Measurements from ENCODE around the gene WIPF2. TPM values are rescaled to one million over a fixed set of nuclear protein-coding genes. Genes with fewer than 3 reads are reported as not detected.

Gene WIPF2
- total and polyA plus RNA-seq, 8 donors = 29.0 to 35.8 (median 32.1) TPM

DNA sequence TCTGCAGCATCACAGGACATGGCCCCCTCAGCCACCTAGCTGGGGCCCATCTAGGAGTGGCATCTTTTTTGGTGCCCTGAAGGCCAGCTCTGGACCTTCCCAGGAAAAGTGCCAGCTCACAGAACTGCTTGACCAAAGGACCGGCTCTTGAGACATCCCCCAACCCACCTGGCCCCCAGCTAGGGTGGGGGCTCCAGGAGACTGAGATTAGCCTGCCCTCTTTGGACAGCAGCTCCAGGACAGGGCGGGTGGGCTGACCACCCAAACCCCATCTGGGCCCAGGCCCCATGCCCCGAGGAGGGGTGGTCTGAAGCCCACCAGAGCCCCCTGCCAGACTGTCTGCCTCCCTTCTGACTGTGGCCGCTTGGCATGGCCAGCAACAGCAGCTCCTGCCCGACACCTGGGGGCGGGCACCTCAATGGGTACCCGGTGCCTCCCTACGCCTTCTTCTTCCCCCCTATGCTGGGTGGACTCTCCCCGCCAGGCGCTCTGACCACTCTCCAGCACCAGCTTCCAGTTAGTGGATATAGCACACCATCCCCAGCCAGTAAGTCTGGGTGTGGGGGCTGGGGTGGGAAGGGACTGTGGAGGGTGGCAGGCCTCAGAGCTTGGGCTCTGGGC lies 111.9 kb downstream of the WIPF2 start:
- no peak for ATAC-seq
- DNase-seq = peak in 1 of 4 donors; percentile 73
- Histone ChIP-seq H3K4me3 (peak overlapping the region in 1 of 2 donors; percentile 36), H3K27ac (peak overlapping the region; percentile 86 to 100), H3K9me3 (no peaks in the 10 kb centered on the region), H3K27me3 (no peaks in the 10 kb centered on the region), H3K36me3 (peaks cover 0 to 14% of the 10 kb centered on the region in 2 donors), H3K4me1 (peaks cover 84 to 100% of the 10 kb centered on the region in 2 donors)
- TF ChIP-seq, protein P1, sequence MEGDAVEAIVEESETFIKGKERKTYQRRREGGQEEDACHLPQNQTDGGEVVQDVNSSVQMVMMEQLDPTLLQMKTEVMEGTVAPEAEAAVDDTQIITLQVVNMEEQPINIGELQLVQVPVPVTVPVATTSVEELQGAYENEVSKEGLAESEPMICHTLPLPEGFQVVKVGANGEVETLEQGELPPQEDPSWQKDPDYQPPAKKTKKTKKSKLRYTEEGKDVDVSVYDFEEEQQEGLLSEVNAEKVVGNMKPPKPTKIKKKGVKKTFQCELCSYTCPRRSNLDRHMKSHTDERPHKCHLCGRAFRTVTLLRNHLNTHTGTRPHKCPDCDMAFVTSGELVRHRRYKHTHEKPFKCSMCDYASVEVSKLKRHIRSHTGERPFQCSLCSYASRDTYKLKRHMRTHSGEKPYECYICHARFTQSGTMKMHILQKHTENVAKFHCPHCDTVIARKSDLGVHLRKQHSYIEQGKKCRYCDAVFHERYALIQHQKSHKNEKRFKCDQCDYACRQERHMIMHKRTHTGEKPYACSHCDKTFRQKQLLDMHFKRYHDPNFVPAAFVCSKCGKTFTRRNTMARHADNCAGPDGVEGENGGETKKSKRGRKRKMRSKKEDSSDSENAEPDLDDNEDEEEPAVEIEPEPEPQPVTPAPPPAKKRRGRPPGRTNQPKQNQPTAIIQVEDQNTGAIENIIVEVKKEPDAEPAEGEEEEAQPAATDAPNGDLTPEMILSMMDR (IDR thresholded peaks at IDR 0.05) = no peak
- intact Hi-C loops (cut with DNase I) = no loop called here

DNA sequence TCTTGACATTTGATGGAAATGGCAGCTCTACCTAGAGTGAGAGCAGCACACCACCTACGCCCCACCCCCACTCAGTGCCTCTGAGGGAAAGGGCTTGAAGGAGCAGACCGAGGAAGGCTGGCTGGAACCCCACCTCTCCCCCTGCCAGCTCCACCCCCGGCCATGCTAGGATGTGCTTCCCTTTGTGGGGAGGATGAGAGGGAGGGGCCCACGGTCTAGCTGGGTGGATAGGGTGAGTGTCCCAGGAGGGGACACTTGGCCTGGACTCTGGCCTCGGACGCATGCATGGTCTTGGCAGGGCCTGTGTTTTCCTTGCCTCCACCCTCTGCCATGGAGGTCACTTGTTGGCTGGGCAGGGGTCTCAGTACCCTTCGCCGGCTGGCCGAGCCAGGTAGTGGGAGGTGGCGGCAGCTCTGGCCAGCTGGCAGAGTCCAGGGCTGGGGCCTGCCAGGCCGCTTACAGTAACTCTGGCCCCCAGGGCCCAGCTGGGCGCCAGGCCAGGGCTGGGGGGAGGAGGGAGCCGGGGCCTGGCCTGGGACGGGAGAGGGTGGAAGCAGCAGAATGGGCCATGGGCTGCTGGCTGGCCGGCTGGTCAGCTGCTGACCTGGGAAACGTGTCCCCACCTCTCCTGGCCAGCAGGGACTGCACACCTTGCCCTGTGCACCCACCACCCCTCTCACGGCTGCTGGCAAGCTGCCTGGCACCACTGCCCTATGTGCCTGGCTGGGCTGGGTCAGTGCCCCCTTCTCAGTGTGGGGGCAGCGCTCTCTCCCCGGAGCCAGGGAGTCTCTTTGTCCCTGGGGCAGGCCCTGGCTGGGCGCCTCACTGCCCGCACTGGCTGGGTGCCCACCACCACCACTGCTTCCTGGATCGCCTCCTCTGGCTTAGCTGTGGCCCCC lies 112.9 kb downstream of the WIPF2 start:
- Histone ChIP-seq H3K9me3 (no peaks in the 10 kb centered on the region), H3K4me1 (peaks cover 75 to 100% of the 10 kb centered on the region in 2 donors), H3K27me3 (no peaks in the 10 kb centered on the region), H3K27ac (peak overlapping the region; percentile 86 to 100), H3K36me3 (peaks cover 0 to 15% of the 10 kb centered on the region in 2 donors), H3K4me3 (peak overlapping the region; percentile 1 to 36)
- TF ChIP-seq, protein P1 (IDR thresholded peaks at IDR 0.05) = no peak
- intact Hi-C loops (cut with DNase I) = no loop called here
- peak in 3 of 4 donors; percentile 87 to 93 (median 92) for DNase-seq
- ATAC-seq = peak; percentile 78

Small RNA genes within 50 kb of the gene (microRNA-seq; reads per million reads assigned to microRNA genes)
- 0 reads per million in 2 donors for gene MIR6867

Other genes with a start within 250 kb of the WIPF2 start
- gene PSMD3, start 238.5 kb upstream of the WIPF2 start, total RNA-seq = 100 to 1,000 TPM in 1 of 2 donors, 10 to 100 TPM in 1; 72.8 to 117 TPM
- 100 to 1,000 TPM in 2 of 6 donors, 10 to 100 TPM in 4; 91.1 to 108 (median 96.8) TPM for gene PSMD3, start 238.5 kb upstream of the WIPF2 start, polyA plus RNA-seq (ENCODE audit: insufficient read length in 6 of 6)
- gene CSF3, start 203.9 kb upstream of the WIPF2 start, total RNA-seq = 1 to 10 TPM in 1 of 2 donors, under 1 TPM in 1; 0.61 to 1.7 TPM
- not detected for gene CSF3, start 203.9 kb upstream of the WIPF2 start, polyA plus RNA-seq (ENCODE audit: insufficient read length in 6 of 6)
- 10 to 100 TPM; 72.0 to 75.2 TPM for gene MED24, start 164.9 kb upstream of the WIPF2 start, total RNA-seq
- gene MED24, start 164.9 kb upstream of the WIPF2 start, polyA plus RNA-seq (ENCODE audit: insufficient read length in 6 of 6) = 100 to 1,000 TPM in 5 of 6 donors, 10 to 100 TPM in 1; 95.0 to 144 (median 114) TPM
- 10 to 100 TPM; 37.9 to 45.2 TPM for gene THRA, start 156.3 kb upstream of the WIPF2 start, total RNA-seq
- gene THRA, start 156.3 kb upstream of the WIPF2 start, polyA plus RNA-seq (ENCODE audit: insufficient read length in 6 of 6) = 10 to 100 TPM; 69.3 to 80.7 (median 75.3) TPM
- gene NR1D1, start 118.7 kb upstream of the WIPF2 start, total RNA-seq = 10 to 100 TPM in 1 of 2 donors, 1 to 10 TPM in 1; 6.5 to 11.4 TPM
- 1 to 10 TPM; 3.0 to 4.9 (median 3.9) TPM for gene NR1D1, start 118.7 kb upstream of the WIPF2 start, polyA plus RNA-seq (ENCODE audit: insufficient read length in 6 of 6)
- 100 to 1,000 TPM in 1 of 2 donors, 10 to 100 TPM in 1; 84.1 to 112 TPM for gene MSL1, start 97.3 kb upstream of the WIPF2 start, total RNA-seq
- 100 to 1,000 TPM; 174 to 203 (median 192) TPM for gene MSL1, start 97.3 kb upstream of the WIPF2 start, polyA plus RNA-seq (ENCODE audit: insufficient read length in 6 of 6)
- 10 to 100 TPM; 63.4 to 98.8 TPM for gene CASC3, start 78.8 kb upstream of the WIPF2 start, total RNA-seq
- 100 to 1,000 TPM; 110 to 136 (median 129) TPM for gene CASC3, start 78.8 kb upstream of the WIPF2 start, polyA plus RNA-seq (ENCODE audit: insufficient read length in 6 of 6)
- gene RAPGEFL1, start 41.8 kb upstream of the WIPF2 start, total RNA-seq = 10 to 100 TPM in 1 of 2 donors, 1 to 10 TPM in 1; 7.4 to 13.1 TPM
- gene RAPGEFL1, start 41.8 kb upstream of the WIPF2 start, polyA plus RNA-seq (ENCODE audit: insufficient read length in 6 of 6) = 10 to 100 TPM in 1 of 6 donors, 1 to 10 TPM in 5; 6.3 to 10.3 (median 7.5) TPM
- gene CDC6, start 68.6 kb downstream of the WIPF2 start, total RNA-seq = 10 to 100 TPM; 12.8 to 24.1 TPM
- 10 to 100 TPM; 15.6 to 25.9 (median 20.3) TPM for gene CDC6, start 68.6 kb downstream of the WIPF2 start, polyA plus RNA-seq (ENCODE audit: insufficient read length in 6 of 6)
- gene RARA, start 89.9 kb downstream of the WIPF2 start, total RNA-seq = 10 to 100 TPM; 54.7 to 62.6 TPM
- 10 to 100 TPM; 45.5 to 58.6 (median 52.4) TPM for gene RARA, start 89.9 kb downstream of the WIPF2 start, polyA plus RNA-seq (ENCODE audit: insufficient read length in 6 of 6)
- 1 to 10 TPM; 3.0 to 3.6 TPM for gene GJD3, start 145.4 kb downstream of the WIPF2 start, total RNA-seq
- gene GJD3, start 145.4 kb downstream of the WIPF2 start, polyA plus RNA-seq (ENCODE audit: insufficient read length in 6 of 6) = under 1 TPM in 1 of 6 donors, not detected in 5; 0.18 TPM
- gene TOP2A, start 198.6 kb downstream of the WIPF2 start, total RNA-seq = 10 to 100 TPM; 18.1 to 40.0 TPM
- gene TOP2A, start 198.6 kb downstream of the WIPF2 start, polyA plus RNA-seq (ENCODE audit: insufficient read length in 6 of 6) = 100 to 1,000 TPM; 116 to 314 (median 158) TPM
- 100 to 1,000 TPM; 333 to 407 TPM for gene IGFBP4, start 224.1 kb downstream of the WIPF2 start, total RNA-seq
- gene IGFBP4, start 224.1 kb downstream of the WIPF2 start, polyA plus RNA-seq (ENCODE audit: insufficient read length in 6 of 6) = 100 to 1,000 TPM; 207 to 257 (median 227) TPM

All from left lung (tissue), 10 donors.